B cell (primary cell): Measurements from ENCODE around the gene SIM1. TPM values are rescaled to one million over a fixed set of nuclear protein-coding genes. Genes with fewer than 3 reads are reported as not detected.

Source experiments
- ATAC-seq: fragments of 200-7000 bp; cut with Tn5 transposase; one replicate; pipeline ENCODE4 v1.10.0; 2021; ENCODE audit warnings: low read depth, mild to moderate bottlenecking, moderate number of reproducible peaks, moderate library complexity
- CTCF ChIA-PET: fragments of 350-600 bp; sonication (Branson Sonifier 250); formaldehyde crosslinking; loops from one replicate; lab custom pipeline; 2021; ENCODE audit warnings: antibody characterized with exemption, inconsistent platforms; lab: Charles Lee
- POLR2A ChIA-PET: fragments of 350-600 bp; sonication (Branson Sonifier 250); formaldehyde crosslinking; loops from one replicate; lab custom pipeline; 2021; ENCODE audit warnings: antibody characterized with exemption; lab: Charles Lee
- DNase-seq: peaks from one replicate; pipeline ENCODE4 v3.0.0; 2013
- H2AFZ ChIP-seq: 2 replicates; pipeline ENCODE4 v1.6.1; 2012; ENCODE audit warnings: mild to moderate bottlenecking, low read depth, low read length; ENCODE audit not compliant: insufficient read depth, poor library complexity, severe bottlenecking
- H3K27ac ChIP-seq, 2 donors: 1 replicate in 1 of 2; 2 replicates in 1 of 2; pipeline ENCODE4 v1.5.1; 2012 to 2013; ENCODE audit warnings: low read length in 2 of 2, mild to moderate bottlenecking in 2 of 2, moderate library complexity in 1 of 2
- H3K27me3 ChIP-seq, 4 experiments: fragments of 200-600 bp in 1 of 4; sonication (generic) in 1 of 4; replicated peaks in 1 of 4; 1 replicate in 2 of 4; 2 replicates in 2 of 4; pipeline versions ENCODE4 v1.6.1 to v1.7.0; 2013 to 2016; ENCODE audit warnings: low read length in 3 of 4, mild to moderate bottlenecking in 2 of 4, mixed read lengths in 1 of 4, moderate library complexity in 1 of 4; ENCODE audit not compliant: insufficient read depth in 4 of 4, control insufficient read depth in 3 of 4; ENCODE audit errors: control extremely low read depth in 1 of 4
- H3K36me3 ChIP-seq, 2 experiments: replicated peaks in 1 of 2; 1 replicate in 1 of 2; 2 replicates in 1 of 2; pipeline versions ENCODE4 v1.6.1 to v1.7.1; 2013; ENCODE audit warnings: low read length in 1 of 2; ENCODE audit not compliant: insufficient read depth in 2 of 2, control insufficient read depth in 1 of 2; ENCODE audit errors: control extremely low read depth in 1 of 2, extremely low read depth in 1 of 2
- H3K4me1 ChIP-seq, 2 donors: fragments of 200-600 bp in 1 of 2; sonication (generic) in 1 of 2; 1 replicate in 1 of 2; 2 replicates in 1 of 2; pipeline versions ENCODE4 v1.5.1 to v1.6.1; 2013 to 2017; ENCODE audit warnings: low read length in 2 of 2; ENCODE audit not compliant: control insufficient read depth in 2 of 2, insufficient read depth in 2 of 2
- H3K4me2 ChIP-seq: replicated peaks from 2 replicates; pipeline ENCODE3; 2012; ENCODE audit warnings: mild to moderate bottlenecking, low read depth, low read length; ENCODE audit not compliant: poor library complexity, severe bottlenecking
- H3K4me3 ChIP-seq, 5 experiments: fragments of 200-600 bp in 1 of 5; sonication (generic) in 1 of 5; 1 replicate in 3 of 5; 2 replicates in 2 of 5; pipeline versions ENCODE4 v1.5.1 to v1.7.0; 2011 to 2016; ENCODE audit warnings: low read length in 4 of 5, mild to moderate bottlenecking in 4 of 5, low read depth in 2 of 5, control low read depth in 1 of 5, moderate library complexity in 1 of 5; ENCODE audit not compliant: insufficient read depth in 1 of 5; ENCODE audit errors: control extremely low read depth in 1 of 5, extremely low read depth in 1 of 5
- H3K79me2 ChIP-seq: fragments of 200-600 bp; sonication (generic); one replicate; pipeline ENCODE4 v1.6.0; 2016; ENCODE audit warnings: low read length; ENCODE audit not compliant: control insufficient read depth, insufficient read depth
- H3K9ac ChIP-seq: fragments of 200-600 bp; sonication (generic); 2 replicates; pipeline ENCODE4 v1.6.1; 2017; ENCODE audit warnings: mild to moderate bottlenecking, low read length, moderate library complexity
- H3K9me3 ChIP-seq, 3 donors: one replicate each; pipeline versions ENCODE4 v1.6.1 to v1.7.1; 2013; ENCODE audit warnings: low read length in 2 of 3; ENCODE audit not compliant: control insufficient read depth in 2 of 3, insufficient read depth in 1 of 3; ENCODE audit errors: control extremely low read depth in 1 of 3
- H4K20me1 ChIP-seq: 2 replicates; pipeline ENCODE4 v1.6.0; 2012; ENCODE audit warnings: mild to moderate bottlenecking, low read length; ENCODE audit not compliant: insufficient read depth, control insufficient read depth, poor library complexity, severe bottlenecking
- H3K27ac Mint-ChIP-seq: one replicate; pipeline ENCODE4 v1.8.0; 2021; ENCODE audit warnings: mixed read lengths
- H3K27me3 Mint-ChIP-seq: one replicate; pipeline ENCODE4 v1.8.0; 2021; ENCODE audit warnings: mixed read lengths
- H3K4me1 Mint-ChIP-seq: one replicate; pipeline ENCODE4 v1.8.0; 2021; ENCODE audit warnings: mixed read lengths
- H3K4me3 Mint-ChIP-seq: one replicate; pipeline ENCODE4 v1.8.0; 2021; ENCODE audit warnings: mixed read lengths
- H3K9me3 Mint-ChIP-seq: one replicate; pipeline ENCODE4 v1.8.0; 2022; ENCODE audit warnings: mixed read lengths; ENCODE audit not compliant: insufficient read depth
- EZH2 ChIP-seq: IDR thresholded peaks from 2 replicates; pipeline ENCODE4 v1.6.1; 2012; ENCODE audit warnings: borderline replicate concordance, low read depth, mild to moderate bottlenecking, moderate library complexity, low read length; ENCODE audit not compliant: insufficient read depth, poor library complexity, severe bottlenecking
- WGBS: methylation state at CpG from one replicate; pipeline ENCODE4 v1.1.5; 2013; ENCODE audit warnings: missing lambda C conversion rate; ENCODE audit not compliant: insufficient coverage; 5-methylcytosine and 5-hydroxymethylcytosine counted together
- intact Hi-C: fragments of 100-400 bp; cut with micrococcal nuclease; formaldehyde crosslinking; loops from one replicate; pipeline ENCODE4 v1.10.0; 2022
- polyA plus RNA-seq: library from polyadenylated mRNA; depleted of rRNA; stranded (reverse); fragments of >200 nt; gene quantifications from 2 replicates; pipeline ENCODE4 v1.2.3, GENCODE V29; 2012
- total RNA-seq, 2 donors: library from RNA; stranded (reverse); fragments of 120-200 nt in 1 of 2; gene quantifications; 1 replicate in 1 of 2; 2 replicates in 1 of 2; pipeline versions ENCODE4 v1.2.3 to v1.2.4, GENCODE V29; 2013 to 2022
- TF ChIP-seq, protein P1 (sequence below): fragments of 200-600 bp; IDR thresholded peaks from one replicate; pipeline ENCODE4 v1.8.0; 2022; ENCODE audit warnings: antibody characterized with exemption, mild to moderate bottlenecking

The SIM1 gene
- total and polyA plus RNA-seq, 2 donors (not counting 1 experiment from before 2014, with no cell fraction given): not detected

DNA sequence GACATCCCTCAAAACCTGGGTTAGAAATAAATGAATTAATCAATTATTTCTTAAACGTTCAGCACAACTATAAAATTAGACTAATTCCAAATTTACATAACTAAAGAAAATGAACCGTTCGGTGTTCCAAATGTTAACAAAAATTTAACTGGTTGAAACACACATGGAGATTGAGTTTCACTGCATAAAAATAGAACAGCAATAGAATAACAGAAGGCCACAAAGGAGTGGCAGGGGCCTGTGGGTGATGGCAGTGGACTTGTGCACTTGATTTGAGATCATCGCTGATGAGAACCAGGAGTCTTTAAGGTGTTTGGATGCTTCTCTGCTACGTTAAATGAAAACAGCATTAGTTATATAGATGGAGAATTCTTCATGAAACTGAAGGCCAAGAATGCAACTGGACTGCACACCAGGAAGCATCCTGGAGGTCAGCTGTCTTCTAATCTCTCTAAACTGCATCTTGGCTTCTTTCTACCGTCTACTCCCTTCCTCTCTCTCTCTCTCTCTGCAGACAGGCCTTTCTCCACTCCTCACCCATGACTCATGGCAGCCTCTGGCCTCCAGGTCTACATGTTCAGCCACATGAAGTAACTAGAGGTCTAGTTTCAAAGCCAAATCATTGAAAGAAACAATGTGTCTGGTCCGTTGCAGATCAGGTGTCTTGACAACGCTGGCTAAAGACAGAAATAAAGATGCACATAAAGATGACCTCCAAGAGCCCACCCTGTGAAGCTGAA lies 111.3 kb downstream of the SIM1 start:
- no peak for DNase-seq
- H3K27me3 ChIP-seq: no peaks in the 10 kb centered on the region
- no peak overlapping the region for H3K27ac ChIP-seq
- ATAC-seq: no peak
- H3K27ac Mint-ChIP-seq: no peak overlapping the region
- no peaks in the 10 kb centered on the region for H3K36me3 ChIP-seq
- ChIA-PET POLR2A (no interaction called here), CTCF (interaction anchor here (0.7 kb wide), 1 partner anchor 174 kb away, joined by 3 read pairs; no protein-coding TSS in a partner anchor)
- H4K20me1 ChIP-seq: no peaks in the 10 kb centered on the region
- H3K79me2 ChIP-seq: no peaks in the 10 kb centered on the region
- intact Hi-C loops: no loop called here
- no peaks in the 10 kb centered on the region for H3K4me1 Mint-ChIP-seq
- H2AFZ ChIP-seq: no peak overlapping the region
- H3K9me3 Mint-ChIP-seq: no peaks in the 10 kb centered on the region
- no peaks in the 10 kb centered on the region for H3K27me3 Mint-ChIP-seq
- no peak overlapping the region for H3K4me3 Mint-ChIP-seq
- no peaks in the 10 kb centered on the region for H3K9me3 ChIP-seq
- 83% methylated on average over 5 of the region's 8 CpGs for WGBS
- no peak for TF ChIP-seq EZH2
- TF ChIP-seq, protein P1, sequence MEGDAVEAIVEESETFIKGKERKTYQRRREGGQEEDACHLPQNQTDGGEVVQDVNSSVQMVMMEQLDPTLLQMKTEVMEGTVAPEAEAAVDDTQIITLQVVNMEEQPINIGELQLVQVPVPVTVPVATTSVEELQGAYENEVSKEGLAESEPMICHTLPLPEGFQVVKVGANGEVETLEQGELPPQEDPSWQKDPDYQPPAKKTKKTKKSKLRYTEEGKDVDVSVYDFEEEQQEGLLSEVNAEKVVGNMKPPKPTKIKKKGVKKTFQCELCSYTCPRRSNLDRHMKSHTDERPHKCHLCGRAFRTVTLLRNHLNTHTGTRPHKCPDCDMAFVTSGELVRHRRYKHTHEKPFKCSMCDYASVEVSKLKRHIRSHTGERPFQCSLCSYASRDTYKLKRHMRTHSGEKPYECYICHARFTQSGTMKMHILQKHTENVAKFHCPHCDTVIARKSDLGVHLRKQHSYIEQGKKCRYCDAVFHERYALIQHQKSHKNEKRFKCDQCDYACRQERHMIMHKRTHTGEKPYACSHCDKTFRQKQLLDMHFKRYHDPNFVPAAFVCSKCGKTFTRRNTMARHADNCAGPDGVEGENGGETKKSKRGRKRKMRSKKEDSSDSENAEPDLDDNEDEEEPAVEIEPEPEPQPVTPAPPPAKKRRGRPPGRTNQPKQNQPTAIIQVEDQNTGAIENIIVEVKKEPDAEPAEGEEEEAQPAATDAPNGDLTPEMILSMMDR: no peak
- H3K4me3 ChIP-seq: no peak overlapping the region
- no peaks in the 10 kb centered on the region for H3K4me1 ChIP-seq
- no peak overlapping the region for H3K9ac ChIP-seq
- H3K4me2 ChIP-seq: no peak overlapping the region

- H3K4me1 ChIP-seq: no peaks in the 10 kb centered on the region
- H3K9me3 Mint-ChIP-seq: no peaks in the 10 kb centered on the region
- H2AFZ ChIP-seq: no peak overlapping the region
- POLR2A ChIA-PET: no interaction called here
- no peak overlapping the region for H3K4me3 Mint-ChIP-seq
- H3K36me3 ChIP-seq: no peaks in the 10 kb centered on the region
- no peak for ATAC-seq
- no peaks in the 10 kb centered on the region for H3K4me1 Mint-ChIP-seq
- H4K20me1 ChIP-seq: no peaks in the 10 kb centered on the region
- no peak overlapping the region for H3K27ac ChIP-seq
- CTCF ChIA-PET: no interaction called here
- no peaks in the 10 kb centered on the region for H3K27me3 Mint-ChIP-seq
- no peak overlapping the region for H3K9ac ChIP-seq
- H3K27me3 ChIP-seq: no peaks in the 10 kb centered on the region
- no peak overlapping the region for H3K4me3 ChIP-seq
- TF ChIP-seq, protein P1: no peak
- no peak for TF ChIP-seq EZH2
- no peak for DNase-seq
- no peaks in the 10 kb centered on the region for H3K9me3 ChIP-seq
- H3K27ac Mint-ChIP-seq: no peak overlapping the region
- no peaks in the 10 kb centered on the region for H3K79me2 ChIP-seq
- intact Hi-C loops: no loop called here
- no peak overlapping the region for H3K4me2 ChIP-seq
Measured at GRCh38 chr6:100350139-100350538, 114.6 kb downstream of the SIM1 start.
